ENCODE data around the gene SH3BP2.

- TF ChIP-seq CTCF (IDR thresholded peaks at IDR 0.05) (no peak), POLR2A (IDR thresholded peaks at IDR 0.05) (no peak)
Measured at GRCh38 chr4:2820216-2820982, 27.5 kb downstream of the SH3BP2 start.

All from Peyer's patch (tissue), 4 donors.